Adrenal gland (tissue), 5 donors: ENCODE measurements around the gene SDK1.

Source experiments
- POLR2A ChIP-seq, 2 donors: fragments of 450-650 bp; IDR thresholded peaks; one replicate each; pipeline ENCODE4 v1.6.1; 2017; ENCODE audit warnings: antibody characterized with exemption in 2 of 2, mild to moderate bottlenecking in 2 of 2, moderate library complexity in 1 of 2
- TF ChIP-seq, protein P1 (sequence below), 6 experiments: fragments of 450-650 bp in 4 of 6; fragments of 200-600 bp in 2 of 6; sonication (generic) in 1 of 6; IDR thresholded peaks; 1 replicate in 5 of 6; 2 replicates in 1 of 6; pipeline versions ENCODE4 v1.5.1 to v1.8.0; 2016 to 2021; ENCODE audit warnings: antibody characterized with exemption in 6 of 6, mild to moderate bottlenecking in 2 of 6, moderate library complexity in 1 of 6
- donor health status: DM: no; HTN: no; CAD: no.

GRCh38 chr7:3994764-3995163 is 693.7 kb downstream of the SDK1 start:
- TF ChIP-seq, protein P1, sequence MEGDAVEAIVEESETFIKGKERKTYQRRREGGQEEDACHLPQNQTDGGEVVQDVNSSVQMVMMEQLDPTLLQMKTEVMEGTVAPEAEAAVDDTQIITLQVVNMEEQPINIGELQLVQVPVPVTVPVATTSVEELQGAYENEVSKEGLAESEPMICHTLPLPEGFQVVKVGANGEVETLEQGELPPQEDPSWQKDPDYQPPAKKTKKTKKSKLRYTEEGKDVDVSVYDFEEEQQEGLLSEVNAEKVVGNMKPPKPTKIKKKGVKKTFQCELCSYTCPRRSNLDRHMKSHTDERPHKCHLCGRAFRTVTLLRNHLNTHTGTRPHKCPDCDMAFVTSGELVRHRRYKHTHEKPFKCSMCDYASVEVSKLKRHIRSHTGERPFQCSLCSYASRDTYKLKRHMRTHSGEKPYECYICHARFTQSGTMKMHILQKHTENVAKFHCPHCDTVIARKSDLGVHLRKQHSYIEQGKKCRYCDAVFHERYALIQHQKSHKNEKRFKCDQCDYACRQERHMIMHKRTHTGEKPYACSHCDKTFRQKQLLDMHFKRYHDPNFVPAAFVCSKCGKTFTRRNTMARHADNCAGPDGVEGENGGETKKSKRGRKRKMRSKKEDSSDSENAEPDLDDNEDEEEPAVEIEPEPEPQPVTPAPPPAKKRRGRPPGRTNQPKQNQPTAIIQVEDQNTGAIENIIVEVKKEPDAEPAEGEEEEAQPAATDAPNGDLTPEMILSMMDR (IDR thresholded peaks at IDR 0.05), result no peak
- no peak for TF ChIP-seq POLR2A (IDR thresholded peaks at IDR 0.05)
